ENCODE results near the gene DHRS1.

Gene DHRS1

GRCh38 chr14:24308342-24309124 is 9.0 kb upstream of the DHRS1 start:
- DNase-seq = no peak

GRCh38 chr14:24307575-24308341 is 8.2 kb upstream of the DHRS1 start, which contains the start of gene CIDEB:
Gene CIDEB, minus strand, starts transcription at chr14:24307977. Its CDS starts 119 bp downstream, at chr14:24307858.
- DNase-seq = peak; percentile 6

- DNase-seq = no peak
Measured at GRCh38 chr14:24307156-24307574, 7.6 kb upstream of the DHRS1 start.

GRCh38 chr14:24304019-24304387 is 4.4 kb upstream of the DHRS1 start:
- DNase-seq = no peak

GRCh38 chr14:24300326-24300980 is 873 bp upstream of the DHRS1 start:
- DNase-seq = no peak

GRCh38 chr14:24298892-24299254 is 707 bp downstream of the DHRS1 start:
- DNase-seq = no peak

GRCh38 chr14:24297190-24297964 is 2.2 kb downstream of the DHRS1 start:
- no peak for DNase-seq

- peak; percentile 47 for DNase-seq
Measured at GRCh38 chr14:24296341-24297157, 3.0 kb downstream of the DHRS1 start.

- no peak for DNase-seq
Measured at GRCh38 chr14:24293525-24293924, 6.1 kb downstream of the DHRS1 start.

- no peak for DNase-seq
Measured at GRCh38 chr14:24292118-24292807, 7.3 kb downstream of the DHRS1 start.

- DNase-seq = no peak
Measured at GRCh38 chr14:24291446-24292117, 8.0 kb downstream of the DHRS1 start.

GRCh38 chr14:24290746-24291145 is 8.8 kb downstream of the DHRS1 start:
- DNase-seq = no peak

- no peak for DNase-seq
Measured at GRCh38 chr14:24289649-24290280, 9.8 kb downstream of the DHRS1 start.

- DNase-seq = no peak
Measured at GRCh38 chr14:24286996-24287395, 12.6 kb downstream of the DHRS1 start.

GRCh38 chr14:24285351-24285750 is 14.2 kb downstream of the DHRS1 start:
- DNase-seq = no peak

GRCh38 chr14:24284501-24285035 is 15.0 kb downstream of the DHRS1 start:
- DNase-seq = no peak

GRCh38 chr14:24283796-24284460 is 15.7 kb downstream of the DHRS1 start:
- no peak for DNase-seq

- no peak for DNase-seq
Measured at GRCh38 chr14:24282736-24283135, 16.8 kb downstream of the DHRS1 start.

GRCh38 chr14:24281636-24282035 is 17.9 kb downstream of the DHRS1 start:
- DNase-seq = no peak
